RWPE1 (cell line): ENCODE measurements around the gene CLK3.
"Not testable (repeated sequence)": the region's sequence is repeated elsewhere in the genome, so short reads cannot be mapped to it uniquely, and the experiment has no call there.

Experiments
- CTCF ChIA-PET: fragments of 350-600 bp; sonication (Branson Sonifier 250); formaldehyde crosslinking; extraction: SDS; loops from one replicate; lab custom pipeline; 2021; lab: Yijun Ruan, JAX
- POLR2A ChIA-PET: fragments of 400-600 bp; formaldehyde crosslinking; extraction: SDS; loops from one replicate; lab custom pipeline; 2020; ENCODE audit warnings: antibody characterized with exemption; ENCODE audit not compliant: low non-redundant PET; lab: Yijun Ruan, JAX
- DNase-seq: peaks from one replicate; pipeline ENCODE4 v3.0.0; 2012; ENCODE audit warnings: low spot score
- H3K27ac ChIP-seq: fragments of 450-650 bp; 2 replicates; pipeline ENCODE4 v1.5.1; 2017
- TF ChIP-seq, protein P1 (sequence below): fragments of 450-650 bp; conservative IDR thresholded peaks from 2 replicates; pipeline ENCODE4 v1.5.1; 2017; ENCODE audit warnings: low read depth, mild to moderate bottlenecking

Gene CLK3

DNA sequence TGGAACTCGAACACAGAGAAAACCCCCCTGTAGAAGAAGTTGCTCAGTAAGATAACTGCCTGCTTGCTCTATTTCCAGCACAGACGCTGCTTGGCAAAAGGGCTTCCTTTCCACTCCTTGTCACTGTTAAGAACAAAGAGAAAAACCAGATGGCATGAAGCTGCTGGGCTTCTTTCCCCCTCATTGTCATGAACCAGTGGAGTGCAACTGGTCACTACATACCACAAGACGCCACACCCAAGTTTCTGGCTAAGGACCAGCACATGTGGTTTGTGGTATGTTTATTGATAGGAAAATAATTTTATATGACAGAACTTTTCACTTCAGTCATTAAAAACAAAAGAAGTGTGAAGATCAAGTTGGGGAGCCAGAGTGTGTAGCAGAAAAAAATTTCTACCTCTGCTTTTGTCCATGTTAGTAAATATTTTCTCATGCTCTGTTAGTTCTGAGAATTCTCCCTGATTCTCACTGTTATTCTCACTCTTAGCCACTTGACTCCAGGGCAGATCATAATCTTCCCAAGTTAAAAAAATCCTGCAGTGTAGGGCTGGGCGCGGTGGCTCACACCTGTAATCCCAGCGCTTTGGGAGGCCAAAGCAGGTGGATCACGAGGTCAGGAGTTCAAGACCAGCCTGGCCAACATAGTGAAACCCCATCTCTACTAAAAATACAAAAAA is 37.9 kb downstream of the CLK3 start:
- POLR2A ChIA-PET, result no interaction called here

DNA sequence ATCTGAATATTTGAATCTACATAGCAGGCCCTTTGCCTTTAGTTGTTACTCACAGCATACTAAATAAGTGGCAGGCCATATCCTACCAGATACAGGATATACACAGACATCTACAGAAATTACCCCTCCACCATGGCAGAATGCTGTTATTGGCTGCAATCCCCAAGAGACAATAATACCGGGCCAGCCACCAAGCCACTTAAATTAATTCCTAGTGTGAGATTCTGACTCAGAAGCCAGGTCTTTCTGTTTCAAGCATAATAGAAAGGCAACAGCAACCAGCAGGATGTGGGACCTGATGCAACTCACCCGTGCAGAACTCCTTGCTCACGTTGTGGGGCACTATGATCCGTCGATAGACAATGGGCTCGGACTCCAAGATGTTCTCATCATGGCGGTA is 39.8 kb downstream of the CLK3 start:
- no peak for DNase-seq
- ChIA-PET POLR2A (no interaction called here), CTCF (no interaction called here)
- TF ChIP-seq, protein P1, sequence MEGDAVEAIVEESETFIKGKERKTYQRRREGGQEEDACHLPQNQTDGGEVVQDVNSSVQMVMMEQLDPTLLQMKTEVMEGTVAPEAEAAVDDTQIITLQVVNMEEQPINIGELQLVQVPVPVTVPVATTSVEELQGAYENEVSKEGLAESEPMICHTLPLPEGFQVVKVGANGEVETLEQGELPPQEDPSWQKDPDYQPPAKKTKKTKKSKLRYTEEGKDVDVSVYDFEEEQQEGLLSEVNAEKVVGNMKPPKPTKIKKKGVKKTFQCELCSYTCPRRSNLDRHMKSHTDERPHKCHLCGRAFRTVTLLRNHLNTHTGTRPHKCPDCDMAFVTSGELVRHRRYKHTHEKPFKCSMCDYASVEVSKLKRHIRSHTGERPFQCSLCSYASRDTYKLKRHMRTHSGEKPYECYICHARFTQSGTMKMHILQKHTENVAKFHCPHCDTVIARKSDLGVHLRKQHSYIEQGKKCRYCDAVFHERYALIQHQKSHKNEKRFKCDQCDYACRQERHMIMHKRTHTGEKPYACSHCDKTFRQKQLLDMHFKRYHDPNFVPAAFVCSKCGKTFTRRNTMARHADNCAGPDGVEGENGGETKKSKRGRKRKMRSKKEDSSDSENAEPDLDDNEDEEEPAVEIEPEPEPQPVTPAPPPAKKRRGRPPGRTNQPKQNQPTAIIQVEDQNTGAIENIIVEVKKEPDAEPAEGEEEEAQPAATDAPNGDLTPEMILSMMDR, result no peak
- no peak overlapping the region for H3K27ac ChIP-seq

More for the DNA sequence above, 37.9 kb downstream of the CLK3 start:
- CTCF ChIA-PET, result interaction anchor here (0.6 to 1.0 kb wide), 4 partner anchors 9 to 98 kb away, joined by 3 to 5 read pairs (median 4); no protein-coding TSS in a partner anchor
- DNase-seq, result peak; percentile 59
- TF ChIP-seq, protein P1, result no peak
- H3K27ac ChIP-seq, result peak overlapping the region; percentile 59

DNA sequence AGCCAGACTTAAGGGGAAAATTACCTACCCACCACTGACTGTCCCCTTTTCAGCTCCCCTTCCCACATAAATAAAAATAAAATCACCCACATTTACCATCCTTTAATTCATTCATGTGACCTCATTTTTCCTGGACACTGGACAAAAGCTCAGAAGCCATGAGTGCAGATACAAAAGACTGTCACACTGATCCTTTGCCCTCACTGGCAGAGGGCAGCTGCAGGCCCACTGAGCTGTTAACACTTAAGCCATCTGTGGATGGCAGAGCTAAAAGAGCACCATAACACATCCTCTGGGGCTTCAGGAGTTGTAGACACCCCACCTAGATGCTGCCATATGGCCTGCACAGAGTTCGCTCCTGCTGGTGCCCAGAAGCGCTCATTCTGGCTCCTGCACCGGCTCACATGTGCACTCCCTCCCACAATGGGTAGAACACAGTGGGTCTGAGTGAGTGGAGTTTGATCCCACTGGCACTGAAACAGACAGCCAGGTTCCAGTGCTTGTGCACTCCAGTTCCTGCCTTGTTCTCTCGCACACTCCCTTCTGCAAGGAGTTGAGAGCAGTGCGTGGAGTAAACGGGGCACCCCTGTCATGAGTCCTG is 41.4 kb downstream of the CLK3 start:
- no peak for DNase-seq
- POLR2A ChIA-PET, result no interaction called here
- CTCF ChIA-PET, result no interaction called here
- TF ChIP-seq, protein P1, result no peak
- no peak overlapping the region for H3K27ac ChIP-seq

DNA sequence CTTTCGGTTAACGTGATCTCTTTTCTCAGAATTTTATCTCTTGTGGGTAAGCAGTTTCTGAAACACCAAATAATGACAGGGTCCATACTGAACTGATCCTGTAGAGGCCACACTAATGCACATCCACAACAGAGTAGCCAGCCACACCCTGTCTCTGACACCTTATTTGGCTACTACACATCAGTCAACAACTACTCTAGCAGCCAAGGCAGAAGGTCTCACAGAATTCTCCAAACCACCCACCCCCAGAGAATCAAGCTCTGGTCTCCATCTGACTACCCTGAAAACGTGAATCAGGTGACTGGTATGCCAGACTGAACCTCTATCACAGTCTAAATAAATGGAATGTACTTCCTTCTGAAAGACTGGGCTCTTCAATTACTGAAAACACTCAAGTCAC is 42.2 kb downstream of the CLK3 start:
- CTCF ChIA-PET, result interaction anchor here (0.6 kb wide), 1 partner anchor 305 kb away, joined by 4 read pairs; no protein-coding TSS in a partner anchor
- TF ChIP-seq, protein P1, result no peak
- H3K27ac ChIP-seq, result no peak overlapping the region
- POLR2A ChIA-PET, result no interaction called here
- DNase-seq, result no peak

DNA sequence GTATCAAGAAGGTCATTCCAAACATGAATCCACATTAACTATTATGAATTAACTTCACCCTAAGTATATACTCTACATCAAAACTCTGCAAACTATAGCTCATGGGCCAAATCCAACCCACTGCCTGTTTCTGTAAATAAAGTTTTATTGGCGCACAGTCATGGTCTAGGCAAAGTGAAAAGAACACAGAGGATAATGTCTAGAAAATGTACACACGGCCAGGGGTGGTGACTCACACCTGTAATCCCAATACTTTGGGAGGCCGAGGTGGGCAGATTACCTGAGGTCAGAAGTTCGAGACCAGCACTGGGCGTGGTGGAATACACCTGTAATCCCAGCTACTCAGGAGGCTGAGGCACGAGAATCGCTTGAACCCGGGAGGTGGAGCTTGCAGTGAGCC is 45.6 kb downstream of the CLK3 start:
- CTCF ChIA-PET, result interaction anchor here (0.7 kb wide), 1 partner anchor 26 kb away, joined by 3 read pairs; no protein-coding TSS in a partner anchor
- POLR2A ChIA-PET, H3K27ac ChIP-seq: not testable (repeated sequence)

DNA sequence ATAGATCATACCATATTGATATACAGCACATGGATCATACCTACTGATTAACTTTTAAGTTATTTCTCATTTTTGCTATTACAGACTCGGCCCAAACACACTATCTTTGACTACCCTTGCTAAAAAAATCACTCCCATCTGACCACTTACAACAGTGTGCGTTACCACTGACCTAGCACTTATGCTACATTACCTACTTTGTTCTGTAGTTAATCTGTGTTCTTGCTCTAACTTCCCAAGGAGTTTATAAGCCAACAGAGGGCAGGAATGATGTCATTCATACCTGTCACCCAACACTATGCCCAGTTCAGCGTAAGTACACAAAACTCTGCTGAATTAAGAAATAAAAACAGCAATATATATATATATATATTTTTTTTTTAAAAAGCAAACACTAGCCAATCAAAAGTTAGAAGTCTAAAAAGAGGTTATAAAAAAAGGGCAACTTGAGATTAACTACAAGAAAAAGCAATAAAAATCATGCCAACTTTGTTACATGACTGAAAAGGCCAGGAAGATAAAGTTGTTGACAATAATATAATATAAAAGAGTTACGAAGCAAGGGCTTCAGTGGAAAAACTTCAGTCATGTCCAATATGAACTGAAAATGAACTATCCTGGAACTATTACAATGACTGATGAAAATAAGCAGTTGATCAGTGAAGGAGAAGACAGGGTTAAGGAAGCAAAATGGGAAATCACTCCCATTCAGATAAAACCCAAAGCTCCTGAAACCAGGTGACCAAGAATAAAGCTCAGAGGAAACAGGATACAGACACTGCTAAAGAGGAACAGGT is 46.6 kb downstream of the CLK3 start:
- CTCF ChIA-PET, result interaction anchor here (0.6 to 1.2 kb wide), 3 partner anchors 8 to 30 kb away, joined by 3 read pairs; no protein-coding TSS in a partner anchor
- POLR2A ChIA-PET, result no interaction called here

More for the DNA sequence above, 45.6 kb downstream of the CLK3 start:
- DNase-seq, result not testable (repeated sequence)

More for the DNA sequence above, 46.6 kb downstream of the CLK3 start:
- no peak for DNase-seq
- TF ChIP-seq, protein P1, result no peak
- H3K27ac ChIP-seq, result no peak overlapping the region
